Peyer's patch (tissue), 4 donors: ENCODE results near the gene IL5RA. TPM values are rescaled to one million over a fixed set of nuclear protein-coding genes. Genes with fewer than 3 reads are reported as not detected.

Experiments
- DNase-seq, 3 donors: peaks; one replicate each; pipeline ENCODE4 v3.0.0-alpha.2; 2017 to 2019
- H3K27ac ChIP-seq, 4 donors: fragments of 200-600 bp; sonication (generic); one replicate each; pipeline ENCODE4 v1.5.1; 2016 to 2019
- H3K27me3 ChIP-seq, 2 donors: fragments of 200-600 bp; sonication (generic); one replicate each; pipeline ENCODE4 v1.5.1; 2019
- H3K36me3 ChIP-seq, 3 donors: fragments of 200-600 bp; sonication (generic); one replicate each; pipeline ENCODE4 v1.5.1; 2016 to 2019
- H3K4me1 ChIP-seq, 4 donors: fragments of 200-600 bp; sonication (generic); one replicate each; pipeline ENCODE4 v1.5.1; 2016 to 2019
- H3K4me3 ChIP-seq, 4 donors: fragments of 200-600 bp; sonication (generic); 1 replicate in 3 of 4; 2 replicates in 1 of 4; pipeline ENCODE4 v1.5.1; 2016 to 2019; ENCODE audit warnings: mild to moderate bottlenecking in 1 of 4
- H3K9me3 ChIP-seq, 4 donors: fragments of 200-600 bp; sonication (generic); one replicate each; pipeline ENCODE4 v1.5.1; 2016 to 2019; ENCODE audit warnings: mild to moderate bottlenecking in 1 of 4
- POLR2A ChIP-seq, 2 donors: fragments of 450-650 bp; IDR thresholded peaks; one replicate each; pipeline ENCODE4 v1.5.1; 2017; ENCODE audit warnings: antibody characterized with exemption in 2 of 2, mild to moderate bottlenecking in 2 of 2, moderate library complexity in 2 of 2
- total RNA-seq, 4 donors: library from RNA; depleted of rRNA; stranded (reverse); fragments of >200 nt; gene quantifications; one replicate each; pipeline ENCODE4 v1.1.0, GENCODE V29; 2016
- TF ChIP-seq, protein P1 (sequence below), 6 experiments: fragments of 450-650 bp in 4 of 6; fragments of 200-600 bp in 2 of 6; sonication (generic) in 1 of 6; IDR thresholded peaks; one replicate each; pipeline ENCODE4 v1.5.1; 2017 to 2019; ENCODE audit warnings: antibody characterized with exemption in 6 of 6, mild to moderate bottlenecking in 3 of 6, moderate library complexity in 1 of 6

Gene IL5RA
- total RNA-seq, 4 donors from 2014 or later, result 2.1 TPM; not detected in 3

DNA sequence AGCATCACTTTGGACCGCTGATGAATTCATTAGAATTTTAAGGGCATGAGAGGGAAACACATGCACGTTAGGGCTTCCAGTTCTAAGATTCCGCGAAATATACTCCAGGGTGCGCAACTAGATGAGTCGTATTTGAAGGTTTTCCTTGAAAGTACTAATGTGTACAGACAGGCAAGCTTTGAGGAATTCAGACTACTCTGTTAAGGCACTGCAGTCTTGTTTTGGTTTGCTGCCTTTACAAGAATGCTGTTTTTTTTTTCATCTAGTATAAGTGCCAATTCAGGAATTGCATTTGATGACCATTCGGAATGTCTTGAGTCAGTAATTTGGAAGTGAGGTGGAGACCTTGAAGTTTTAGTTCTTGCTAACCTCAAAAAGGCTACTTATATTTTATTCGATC lies 35.7 kb upstream of the IL5RA start:
- Histone ChIP-seq H3K4me1 (no peaks in the 10 kb centered on the region), H3K36me3 (peaks cover 0 to 96% (median 0%) of the 10 kb centered on the region in 3 donors), H3K27ac (no peak overlapping the region), H3K4me3 (no peak overlapping the region), H3K9me3 (no peaks in the 10 kb centered on the region), H3K27me3 (no peaks in the 10 kb centered on the region)
- no peak for DNase-seq
- no peak for TF ChIP-seq POLR2A (IDR thresholded peaks at IDR 0.05)
- TF ChIP-seq, protein P1, sequence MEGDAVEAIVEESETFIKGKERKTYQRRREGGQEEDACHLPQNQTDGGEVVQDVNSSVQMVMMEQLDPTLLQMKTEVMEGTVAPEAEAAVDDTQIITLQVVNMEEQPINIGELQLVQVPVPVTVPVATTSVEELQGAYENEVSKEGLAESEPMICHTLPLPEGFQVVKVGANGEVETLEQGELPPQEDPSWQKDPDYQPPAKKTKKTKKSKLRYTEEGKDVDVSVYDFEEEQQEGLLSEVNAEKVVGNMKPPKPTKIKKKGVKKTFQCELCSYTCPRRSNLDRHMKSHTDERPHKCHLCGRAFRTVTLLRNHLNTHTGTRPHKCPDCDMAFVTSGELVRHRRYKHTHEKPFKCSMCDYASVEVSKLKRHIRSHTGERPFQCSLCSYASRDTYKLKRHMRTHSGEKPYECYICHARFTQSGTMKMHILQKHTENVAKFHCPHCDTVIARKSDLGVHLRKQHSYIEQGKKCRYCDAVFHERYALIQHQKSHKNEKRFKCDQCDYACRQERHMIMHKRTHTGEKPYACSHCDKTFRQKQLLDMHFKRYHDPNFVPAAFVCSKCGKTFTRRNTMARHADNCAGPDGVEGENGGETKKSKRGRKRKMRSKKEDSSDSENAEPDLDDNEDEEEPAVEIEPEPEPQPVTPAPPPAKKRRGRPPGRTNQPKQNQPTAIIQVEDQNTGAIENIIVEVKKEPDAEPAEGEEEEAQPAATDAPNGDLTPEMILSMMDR (IDR thresholded peaks at IDR 0.05), result no peak

DNA sequence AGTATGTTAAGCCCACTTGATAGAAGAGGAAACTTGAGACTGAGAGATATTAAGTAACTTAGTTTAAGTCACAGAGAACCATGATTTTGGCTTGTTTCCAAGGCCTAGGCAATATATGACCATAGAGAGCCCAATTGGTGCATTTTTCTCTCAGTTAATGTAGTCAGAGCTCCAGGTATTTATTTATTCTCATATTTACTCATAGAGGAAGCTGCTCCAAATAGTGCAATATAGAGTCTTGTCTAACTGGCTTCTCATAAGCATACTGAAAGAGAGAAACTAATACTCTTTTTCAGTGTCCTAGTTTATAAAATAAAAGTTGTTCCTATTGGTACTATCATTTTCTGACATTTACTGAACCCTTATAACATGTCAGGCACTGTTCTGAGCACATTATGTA lies 31.8 kb upstream of the IL5RA start:
- peaks cover 0 to 85% (median 0%) of the 10 kb centered on the region in 3 donors for H3K36me3 ChIP-seq
- no peak overlapping the region for H3K27ac ChIP-seq
- H3K9me3 ChIP-seq, result no peaks in the 10 kb centered on the region
- H3K27me3 ChIP-seq, result no peaks in the 10 kb centered on the region
- DNase-seq, result no peak
- no peak overlapping the region for H3K4me3 ChIP-seq
- TF ChIP-seq, protein P1 (IDR thresholded peaks at IDR 0.05), result no peak
- TF ChIP-seq POLR2A (IDR thresholded peaks at IDR 0.05), result no peak
- no peaks in the 10 kb centered on the region for H3K4me1 ChIP-seq

DNA sequence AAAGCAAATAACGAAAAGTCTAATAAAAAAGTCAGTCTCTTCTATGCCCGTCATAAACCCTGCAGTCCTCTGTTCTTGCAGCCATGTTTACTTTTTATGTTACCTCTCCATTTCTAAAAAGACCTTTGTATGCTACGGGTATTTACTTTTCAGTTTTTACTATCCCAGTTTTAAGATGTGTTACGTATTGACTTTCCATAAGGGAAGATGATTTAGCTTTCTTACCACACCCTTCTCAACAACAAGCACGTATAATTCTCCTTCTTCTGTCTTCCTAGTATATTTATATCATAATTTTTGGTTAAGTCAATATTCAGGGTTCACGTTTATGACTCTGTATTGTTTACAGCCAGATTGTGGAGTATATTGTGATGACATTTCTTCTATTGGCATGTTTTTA lies 27.4 kb upstream of the IL5RA start:
- Histone ChIP-seq H3K9me3 (no peaks in the 10 kb centered on the region), H3K4me3 (no peak overlapping the region), H3K4me1 (peaks cover 0 to 4% (median 0%) of the 10 kb centered on the region in 4 donors), H3K27ac (no peak overlapping the region), H3K27me3 (no peaks in the 10 kb centered on the region), H3K36me3 (peaks cover 0 to 42% (median 0%) of the 10 kb centered on the region in 3 donors)
- TF ChIP-seq, protein P1 (IDR thresholded peaks at IDR 0.05), result no peak
- no peak for TF ChIP-seq POLR2A (IDR thresholded peaks at IDR 0.05)
- DNase-seq, result no peak

DNA sequence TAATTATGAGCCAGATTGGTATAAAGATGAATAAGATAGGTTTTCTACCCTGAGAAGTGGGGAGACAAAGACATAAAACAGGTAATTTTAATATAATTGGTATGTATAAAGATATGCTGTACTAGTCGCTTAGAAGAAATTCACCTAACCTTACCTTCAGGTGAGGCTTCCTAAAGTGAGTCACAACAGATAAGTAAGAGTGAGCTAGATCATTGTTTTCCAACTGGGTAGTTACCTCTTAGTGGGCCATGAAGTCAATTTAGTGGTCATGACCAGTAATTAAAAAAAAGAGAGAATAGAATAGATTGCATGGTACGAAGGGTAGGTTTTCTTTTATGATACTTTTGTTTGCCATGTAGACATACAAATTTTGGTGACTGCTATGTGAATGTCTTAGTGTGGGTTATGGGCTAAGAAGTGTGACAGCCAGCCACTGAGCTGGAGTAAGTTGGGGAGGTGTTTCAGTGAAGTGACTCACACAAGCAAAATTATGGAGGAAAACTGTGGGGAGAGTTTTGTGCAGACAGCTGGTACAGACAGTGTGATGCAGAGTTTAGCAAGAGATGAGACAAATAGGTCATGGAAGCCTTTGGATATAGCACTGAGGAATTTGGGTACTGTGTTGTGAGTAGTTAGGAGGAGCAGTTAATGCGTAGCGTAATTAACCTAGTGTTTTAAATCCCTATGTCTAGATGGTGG lies 24.7 kb upstream of the IL5RA start:
- Histone ChIP-seq H3K4me3 (no peak overlapping the region), H3K36me3 (peaks cover 0 to 30% (median 0%) of the 10 kb centered on the region in 3 donors), H3K27ac (no peak overlapping the region), H3K9me3 (no peaks in the 10 kb centered on the region), H3K4me1 (peaks cover 0 to 4% (median 0%) of the 10 kb centered on the region in 4 donors), H3K27me3 (no peaks in the 10 kb centered on the region)
- TF ChIP-seq, protein P1 (IDR thresholded peaks at IDR 0.05), result no peak
- no peak for TF ChIP-seq POLR2A (IDR thresholded peaks at IDR 0.05)
- no peak for DNase-seq

DNA sequence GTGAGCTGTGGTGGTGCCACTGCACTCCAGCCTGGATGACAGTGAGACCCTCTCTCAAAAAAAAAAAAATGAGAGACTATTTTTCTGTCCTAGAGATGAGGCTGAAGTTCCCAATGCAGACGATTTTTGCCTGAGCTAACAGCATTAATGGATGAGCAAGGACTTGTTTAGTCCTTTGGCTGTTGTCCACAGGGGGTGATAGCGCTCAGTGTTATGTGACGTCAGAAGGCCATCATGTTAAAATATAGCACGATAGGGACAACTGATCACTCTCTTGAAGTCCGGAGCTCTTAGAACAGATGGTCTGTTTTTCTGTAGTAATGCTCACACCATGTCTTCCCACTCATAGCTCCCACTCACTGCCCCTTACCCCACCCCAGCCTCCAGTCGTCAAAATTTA lies 23.3 kb upstream of the IL5RA start:
- TF ChIP-seq, protein P1 (IDR thresholded peaks at IDR 0.05), result no peak
- TF ChIP-seq POLR2A (IDR thresholded peaks at IDR 0.05), result no peak
- peaks cover 0 to 10% (median 2%) of the 10 kb centered on the region in 4 donors for H3K4me1 ChIP-seq
- H3K27ac ChIP-seq, result no peak overlapping the region
- peaks cover 0 to 34% (median 0%) of the 10 kb centered on the region in 3 donors for H3K36me3 ChIP-seq
- DNase-seq, result no peak
- no peak overlapping the region for H3K4me3 ChIP-seq
- no peaks in the 10 kb centered on the region for H3K27me3 ChIP-seq
- H3K9me3 ChIP-seq, result no peaks in the 10 kb centered on the region
